HG02840 (cell line): ENCODE data around the gene KIF2A.
A peak's percentile ranks its signal among the peaks of the same experiment; 100 is the strongest.

Source experiments
- ATAC-seq: cut with Tn5 transposase; IDR thresholded peaks from one replicate; pipeline ENCODE4 v1.9.1; 2021; ENCODE audit warnings: mild to moderate bottlenecking, moderate library complexity, moderate number of reproducible peaks; ENCODE audit not compliant: unreplicated experiment, low FRiP score

Gene KIF2A

DNA sequence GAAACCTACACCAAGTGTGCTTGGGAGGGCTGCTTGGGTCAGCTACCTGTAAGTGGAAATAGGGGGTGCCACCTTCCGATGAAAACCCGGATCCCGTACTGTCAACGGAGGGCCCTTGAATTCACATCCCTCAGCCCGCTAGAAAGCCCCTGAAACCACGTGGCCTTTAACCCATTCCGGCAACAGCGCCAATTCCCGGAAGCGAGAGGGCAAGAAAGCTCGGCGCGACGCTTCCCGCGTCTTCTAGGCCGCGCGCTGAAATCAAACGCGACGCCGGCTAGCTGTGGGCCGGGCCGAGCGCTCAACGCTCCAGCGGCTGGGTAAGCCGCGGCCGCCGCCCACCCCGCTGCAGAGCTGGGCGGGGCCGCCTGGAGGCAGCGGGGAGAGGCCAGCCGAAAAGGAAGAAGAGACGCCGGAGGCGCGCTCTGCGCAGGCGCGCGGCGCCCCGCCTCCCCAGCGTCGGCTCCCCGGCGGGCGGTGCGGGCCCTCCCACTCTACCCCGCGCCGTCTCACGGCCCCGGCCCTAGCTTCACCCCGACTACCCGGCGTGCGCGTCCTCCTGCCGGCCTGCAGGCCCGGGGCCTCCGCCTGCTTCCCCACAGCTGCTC, at the start of gene KIF2A:
KIF2A (plus strand) TSS at position 492 of the 608 bp plus-strand sequence. CDS start 267 bp downstream, outside the sequence.
- ATAC-seq: peak; percentile 92

DNA sequence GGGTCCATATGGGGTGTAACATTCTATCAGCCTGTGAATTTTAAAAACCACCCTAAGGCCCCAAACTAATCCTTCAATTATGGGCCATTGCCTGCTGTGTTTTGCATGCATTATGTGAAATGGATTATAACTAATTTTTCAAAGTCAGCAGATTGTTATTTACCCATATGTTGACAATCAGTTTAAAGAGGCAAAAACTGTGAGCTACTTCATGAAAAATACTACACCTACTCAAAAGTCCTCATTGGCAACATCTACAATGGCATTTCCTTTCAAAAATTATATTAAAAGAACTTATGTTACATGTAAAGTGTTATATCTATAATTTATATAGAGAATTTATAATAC, 49.0 kb upstream of the KIF2A start:
- no peak for ATAC-seq

DNA sequence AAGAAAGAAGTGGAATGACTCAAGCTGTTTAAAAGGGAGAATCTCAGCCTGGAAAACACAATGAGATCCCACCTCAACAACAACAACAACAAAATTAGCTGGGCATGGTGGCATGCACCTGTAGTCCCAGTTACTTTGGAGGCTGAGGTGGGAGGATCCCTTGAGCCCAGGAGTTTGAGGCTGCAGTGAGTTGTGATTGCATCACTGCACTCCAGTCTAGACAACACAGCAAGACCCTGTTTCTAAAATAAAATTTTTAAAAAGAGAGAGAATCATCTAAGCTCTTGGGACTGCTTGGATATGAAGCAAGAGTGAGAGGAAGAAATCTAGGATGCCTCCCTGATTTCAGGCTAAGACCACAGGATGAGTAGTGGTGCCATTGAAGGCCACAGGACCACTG, 47.4 kb upstream of the KIF2A start:
- ATAC-seq: no peak

DNA sequence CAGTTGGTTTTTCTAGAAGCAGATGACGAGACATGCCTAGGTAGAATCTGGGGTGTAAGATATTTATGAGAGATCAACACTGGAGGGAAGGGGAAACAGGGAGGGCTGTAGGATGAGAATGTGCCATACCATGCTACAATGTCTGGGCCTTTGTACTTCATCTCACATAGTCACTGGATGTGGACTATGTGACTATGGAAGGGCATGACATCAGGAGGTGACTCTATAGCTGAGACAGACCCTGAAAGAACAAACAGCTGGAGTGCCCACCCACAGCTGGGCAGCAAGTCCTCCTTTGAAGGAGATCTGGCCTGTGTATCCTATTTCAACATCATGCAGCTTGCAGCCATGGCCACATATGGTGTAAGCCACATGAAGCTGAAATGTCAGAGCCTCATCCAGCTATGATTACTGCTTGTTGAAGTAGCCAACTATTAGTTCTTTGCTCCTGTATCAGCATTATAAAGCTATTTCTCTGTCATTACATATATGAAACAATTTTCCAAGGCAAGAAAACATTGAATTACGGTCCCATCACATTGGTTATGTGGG, 46.2 kb upstream of the KIF2A start:
- ATAC-seq: no peak

DNA sequence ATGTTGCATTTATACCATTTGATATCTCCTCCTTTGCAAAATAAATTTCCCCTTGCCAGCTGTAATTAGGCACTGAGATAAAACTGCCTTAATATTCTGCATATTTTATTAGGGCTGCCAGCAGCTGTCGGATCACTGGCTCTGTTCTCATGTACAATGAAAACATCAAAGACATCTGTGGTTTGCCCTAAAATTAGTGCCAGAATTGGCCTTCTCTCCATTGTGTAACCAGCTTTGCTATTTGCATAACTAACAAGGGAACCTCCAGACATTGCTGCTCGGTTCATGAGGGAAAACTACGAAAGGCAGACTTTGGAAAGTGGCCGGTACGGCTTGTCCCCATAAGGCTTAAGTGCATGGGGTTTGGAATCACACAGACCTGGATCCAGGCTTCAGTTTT, 45.5 kb upstream of the KIF2A start:
- no peak for ATAC-seq

DNA sequence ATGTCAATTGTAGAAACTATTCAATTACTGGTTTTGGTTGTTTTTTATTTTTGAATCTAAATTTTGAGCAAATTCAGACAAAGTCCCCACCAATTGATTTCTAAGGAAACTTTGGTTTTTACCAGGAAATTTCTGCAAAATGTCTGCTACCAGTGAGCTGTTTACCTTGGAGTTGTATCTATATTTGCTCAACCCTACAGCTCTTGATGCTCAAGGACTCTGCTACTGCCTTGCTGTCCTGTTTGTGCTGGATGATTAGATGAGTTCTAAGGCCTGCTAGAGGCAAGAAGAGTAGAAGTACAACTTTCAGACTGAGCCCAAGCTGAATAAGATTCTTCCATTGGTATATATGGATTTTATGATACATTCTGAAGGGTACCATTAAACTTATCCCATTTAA, 42.6 kb upstream of the KIF2A start:
- ATAC-seq: no peak

DNA sequence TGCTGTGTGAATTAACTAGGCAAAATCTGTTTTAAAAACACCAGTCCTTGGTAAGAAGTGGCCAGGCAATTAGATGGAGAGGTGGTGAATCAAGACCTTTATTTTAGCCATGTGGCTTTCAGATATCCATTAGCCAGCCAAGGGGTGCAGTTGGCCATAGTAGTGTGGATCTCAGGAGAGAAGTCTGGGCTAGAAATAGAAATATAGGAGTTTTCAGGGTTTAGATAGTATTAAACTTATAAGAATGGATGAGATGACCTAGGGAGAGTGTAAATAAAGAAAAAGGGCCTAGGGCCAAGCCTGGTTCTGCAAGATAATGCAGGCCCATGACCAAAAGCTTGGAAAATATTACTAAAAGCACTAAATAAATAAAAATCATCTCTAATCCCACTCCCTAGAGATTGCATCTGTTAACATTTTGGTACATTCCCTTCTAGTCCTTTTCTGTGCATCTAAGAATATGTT, 40.3 kb upstream of the KIF2A start:
- ATAC-seq: no peak

DNA sequence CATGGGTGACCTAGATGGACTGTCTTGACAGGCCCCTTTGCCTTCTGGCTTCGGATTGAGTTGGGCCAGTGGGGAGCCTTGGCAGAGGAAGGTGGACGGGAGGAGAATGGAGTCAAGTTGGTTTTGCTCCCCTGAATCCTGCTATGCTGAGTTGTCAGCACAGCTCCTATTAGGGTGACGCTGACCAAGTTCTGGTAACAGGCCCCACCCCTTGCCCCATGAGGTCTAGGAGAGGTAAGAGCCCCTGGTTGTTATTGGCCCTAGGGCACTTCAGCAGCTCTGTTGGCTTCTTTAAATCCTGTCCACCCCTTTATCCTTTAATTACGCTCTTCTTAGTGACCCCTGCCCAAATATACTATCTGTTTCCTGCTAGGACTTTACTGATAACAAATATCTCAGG, 39.4 kb upstream of the KIF2A start:
- no peak for ATAC-seq

DNA sequence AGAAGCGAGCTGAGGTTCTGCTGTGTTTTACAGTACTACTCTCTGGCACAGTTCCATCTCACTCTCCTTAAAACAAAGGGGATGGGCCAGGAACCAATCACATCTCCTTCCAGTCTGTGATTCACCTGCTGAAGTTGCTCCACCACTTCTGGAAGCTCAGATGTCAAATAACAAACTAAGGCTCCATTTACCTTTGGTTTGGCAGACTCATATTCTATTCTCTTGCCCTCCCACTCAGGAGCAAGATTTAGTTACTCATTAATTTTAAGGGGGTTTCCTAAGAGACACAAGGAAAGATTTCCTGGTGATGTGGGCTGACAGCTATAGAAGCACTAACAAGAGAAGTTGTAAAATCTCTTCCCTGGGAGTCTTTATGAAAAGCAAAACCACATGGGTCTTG, 37.8 kb upstream of the KIF2A start:
- ATAC-seq: no peak

DNA sequence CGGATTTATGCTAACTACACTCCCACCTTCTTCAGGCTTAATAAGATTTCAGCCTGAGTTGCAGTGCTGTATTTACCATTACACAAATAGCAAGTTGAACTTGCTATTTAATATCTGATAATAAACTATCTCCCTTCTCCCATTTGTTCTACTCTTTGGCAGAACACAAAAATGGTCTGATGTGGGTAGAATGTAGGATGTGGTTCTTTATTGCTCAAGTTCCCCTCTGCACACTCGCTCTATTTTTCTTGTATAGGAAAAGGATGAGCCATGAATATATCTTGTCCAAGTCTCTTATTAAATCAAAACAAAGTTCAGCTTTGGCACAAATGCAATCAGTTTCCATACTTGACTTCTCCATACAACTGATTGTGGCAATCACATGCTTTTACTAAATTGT, 37.2 kb upstream of the KIF2A start:
- no peak for ATAC-seq

DNA sequence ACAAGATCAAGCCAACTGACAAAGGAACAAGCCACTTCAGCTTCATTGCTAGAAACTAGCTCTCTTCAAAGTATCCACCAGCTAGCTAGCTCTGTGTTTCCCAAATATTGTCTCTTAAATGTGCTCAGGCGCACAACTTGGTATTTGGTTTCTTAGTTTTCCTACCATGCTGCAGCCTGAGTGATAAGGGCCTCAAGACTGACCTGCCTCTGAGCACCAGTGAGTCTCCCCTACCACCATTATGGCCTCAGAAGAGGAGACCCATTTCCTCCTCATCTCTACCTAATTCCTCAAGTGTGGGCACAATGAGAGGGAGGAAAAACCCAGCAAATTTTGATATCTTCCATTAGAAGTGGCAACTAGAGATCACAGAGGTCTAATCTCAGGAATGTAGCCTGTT, 34.6 kb upstream of the KIF2A start:
- no peak for ATAC-seq

DNA sequence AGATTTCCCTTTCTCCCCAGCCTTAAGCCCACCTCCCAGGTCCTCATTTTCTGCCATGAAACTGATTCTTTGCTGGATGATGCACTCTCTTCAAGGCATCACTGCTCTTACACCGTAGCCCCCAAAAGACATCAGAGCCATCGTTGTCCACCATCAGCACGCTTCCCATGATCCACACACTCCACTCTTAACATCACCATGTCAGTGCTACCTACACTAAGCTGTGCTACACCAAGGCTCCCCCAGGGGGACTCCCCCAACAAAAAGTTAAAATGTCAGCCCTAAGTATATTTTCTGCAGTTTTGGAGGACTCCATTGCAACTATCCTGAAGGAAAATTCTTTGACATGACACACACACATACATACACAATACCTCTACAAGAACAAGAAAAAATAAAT, 34.1 kb upstream of the KIF2A start:
- no peak for ATAC-seq

DNA sequence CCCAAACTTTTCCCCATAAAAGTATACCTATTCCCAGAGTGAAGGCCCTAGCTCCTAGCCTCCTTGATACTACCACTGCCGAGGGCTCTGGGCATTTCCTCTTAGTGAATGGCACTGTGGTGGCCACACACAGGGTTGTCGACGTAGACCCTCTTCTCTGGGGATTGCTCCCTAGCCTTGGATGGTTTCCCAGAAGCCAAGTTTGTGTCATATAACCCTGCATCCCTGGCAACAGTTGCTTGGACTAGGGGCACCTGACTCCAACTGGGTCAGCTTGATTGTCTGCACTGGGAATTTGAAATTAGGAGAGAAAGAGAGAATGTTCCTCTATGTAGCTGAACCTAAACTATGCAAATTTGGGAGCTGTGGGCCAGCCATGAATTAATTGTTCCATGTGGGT, 32.3 kb upstream of the KIF2A start:
- no peak for ATAC-seq

DNA sequence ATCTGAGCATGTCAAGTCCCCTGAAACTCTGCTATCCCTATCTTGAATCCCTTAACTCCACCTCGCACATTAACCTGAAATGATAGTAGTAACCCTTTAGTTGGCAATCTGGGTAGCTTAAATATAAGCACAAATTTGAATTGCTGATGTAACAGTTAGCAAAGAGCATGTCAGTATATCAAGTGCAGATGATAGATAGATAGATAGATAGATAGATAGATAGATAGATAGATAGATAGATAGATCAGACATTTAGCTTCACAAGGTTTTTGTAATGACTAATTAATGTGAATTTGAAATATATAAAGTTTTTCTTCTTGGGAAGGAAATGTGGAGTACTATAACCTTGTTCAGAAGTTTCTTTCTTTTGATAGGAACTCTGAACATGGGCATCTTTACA, 30.4 kb upstream of the KIF2A start:
- ATAC-seq: no peak

DNA sequence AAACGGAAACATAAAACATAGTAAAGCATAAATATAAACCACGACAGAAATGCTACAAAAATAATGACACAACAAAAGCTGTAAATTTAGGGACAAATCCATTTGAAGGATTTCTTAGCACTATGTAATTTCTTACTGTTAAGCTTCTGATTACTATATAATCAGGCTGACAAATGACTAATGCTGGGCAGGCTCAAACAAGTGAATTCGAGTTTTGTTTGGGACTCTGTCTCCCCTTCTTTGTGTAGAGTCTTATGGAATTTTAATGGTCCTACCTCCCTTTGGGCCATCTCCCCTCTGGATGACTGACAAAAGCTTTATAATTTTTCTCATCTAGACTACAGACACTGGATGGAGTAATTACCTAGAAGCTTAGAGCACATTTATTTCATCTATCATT, 24.6 kb upstream of the KIF2A start:
- ATAC-seq: no peak

DNA sequence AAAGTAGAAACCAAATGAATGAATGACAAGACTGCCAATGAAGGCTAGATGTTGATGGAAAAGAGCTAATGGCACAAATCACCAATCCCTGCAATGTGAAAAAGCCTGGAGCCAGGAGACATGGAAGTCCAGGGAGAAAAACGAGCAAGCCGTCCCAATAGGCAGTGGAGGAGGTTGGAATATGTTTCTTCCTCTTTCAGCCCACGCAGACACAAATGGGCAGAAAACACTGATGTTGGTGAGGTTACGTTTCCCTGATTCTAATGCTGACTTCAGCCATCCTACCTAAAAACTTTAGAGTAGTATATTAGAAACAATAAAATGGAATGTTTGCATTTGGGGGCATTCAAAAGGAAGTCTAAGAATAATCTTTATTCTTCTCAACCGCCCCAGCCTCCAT, 23.9 kb upstream of the KIF2A start:
- no peak for ATAC-seq

DNA sequence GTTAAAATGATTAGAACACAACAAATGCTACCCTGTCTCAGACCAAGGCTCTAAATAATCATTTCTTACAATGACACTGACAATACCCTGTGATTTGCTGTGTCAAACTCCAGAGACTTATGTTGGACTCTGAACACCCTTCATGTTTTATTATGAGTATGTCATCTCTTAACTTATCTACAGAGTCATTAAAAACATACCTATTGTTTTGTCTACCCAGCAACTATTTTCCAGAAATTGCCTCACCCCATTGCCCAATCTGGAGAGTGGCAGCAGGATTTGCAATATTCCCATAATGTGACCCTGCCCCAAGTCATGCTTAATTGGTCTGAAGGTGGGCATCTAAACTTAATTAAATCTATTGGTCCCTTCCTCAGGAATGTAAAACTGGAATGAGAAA, 23.0 kb upstream of the KIF2A start:
- ATAC-seq: no peak

DNA sequence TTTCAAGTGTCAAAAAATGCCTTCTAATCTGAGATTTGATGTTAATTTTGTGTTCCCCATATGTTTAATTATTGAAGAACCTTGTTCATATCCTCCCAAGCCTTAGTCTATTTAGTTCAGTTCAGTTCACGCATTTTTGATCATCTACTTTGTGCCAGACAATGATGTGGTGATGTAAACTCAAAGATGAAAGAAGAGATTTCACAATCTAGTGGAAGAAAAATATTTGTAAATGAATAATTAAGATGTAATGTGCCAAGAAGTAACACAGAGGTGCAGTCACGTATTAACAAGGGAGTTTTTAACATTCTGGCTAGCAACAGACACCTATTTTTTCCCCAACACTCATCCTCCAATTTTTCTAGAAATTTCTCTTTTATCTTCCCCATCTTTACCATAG, 22.1 kb upstream of the KIF2A start:
- no peak for ATAC-seq

DNA sequence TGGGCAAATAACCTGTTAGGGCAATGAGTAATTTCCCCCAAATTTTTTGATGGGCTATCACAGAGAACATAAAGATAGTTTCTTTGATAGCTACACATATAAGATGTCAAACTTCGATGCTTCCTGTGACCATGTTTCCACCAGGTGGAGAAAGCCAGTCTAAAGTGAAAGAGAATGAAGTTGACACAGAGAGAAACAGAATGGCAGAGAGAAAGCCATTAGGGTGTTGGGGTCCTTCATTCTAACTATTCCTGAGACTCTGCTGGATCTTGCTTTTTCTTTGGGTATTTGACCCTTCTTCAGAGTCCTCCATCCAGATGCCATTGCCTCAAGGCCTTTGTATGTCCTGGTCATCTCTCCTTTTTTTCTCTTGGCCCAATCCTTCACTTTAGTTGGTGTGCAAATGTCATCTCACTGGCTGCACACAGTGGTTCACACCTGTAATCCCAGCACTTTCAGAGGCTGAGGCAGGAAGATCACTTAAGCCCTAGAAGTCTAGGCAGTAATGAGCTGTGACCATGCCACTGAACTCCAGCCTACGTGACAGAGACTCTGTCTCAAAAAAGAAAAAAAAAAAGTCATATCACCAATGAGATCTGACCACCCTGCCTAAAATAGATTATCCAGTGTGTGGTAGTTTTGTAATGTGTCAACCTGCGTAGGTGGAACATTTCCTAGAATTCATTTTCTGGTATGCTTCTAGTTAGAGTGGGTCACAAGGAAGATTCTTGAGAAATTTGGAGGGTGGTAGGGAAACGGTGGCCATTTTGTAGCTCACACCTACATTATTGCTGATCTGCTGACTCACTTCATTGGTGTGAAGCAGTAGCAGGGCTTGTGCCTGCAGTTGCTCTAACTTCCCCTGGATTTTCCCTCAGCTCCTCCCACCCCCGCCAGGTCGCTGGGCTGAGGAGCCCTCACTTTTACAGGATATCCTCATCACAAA, 20.8 kb upstream of the KIF2A start:
- ATAC-seq: peak; percentile 63

DNA sequence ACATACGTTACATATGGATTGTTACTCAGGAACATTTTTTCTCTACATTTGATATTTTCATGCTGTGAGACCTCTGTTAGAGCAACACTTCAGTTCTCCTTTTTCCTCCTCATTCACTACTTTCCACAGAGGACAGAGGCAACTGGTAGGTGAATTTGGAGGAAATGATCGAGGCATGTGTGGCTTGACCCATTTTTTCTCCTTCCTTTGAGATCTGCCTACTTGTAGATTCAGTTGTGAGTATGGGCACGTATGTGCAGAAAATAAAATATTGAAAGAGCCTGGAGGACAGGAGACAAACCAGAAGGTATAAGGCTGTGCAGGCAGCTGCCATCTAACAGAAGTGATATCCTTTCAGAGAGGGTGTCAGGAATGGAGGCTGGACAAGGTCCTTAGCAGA, 19.2 kb upstream of the KIF2A start:
- no peak for ATAC-seq

DNA sequence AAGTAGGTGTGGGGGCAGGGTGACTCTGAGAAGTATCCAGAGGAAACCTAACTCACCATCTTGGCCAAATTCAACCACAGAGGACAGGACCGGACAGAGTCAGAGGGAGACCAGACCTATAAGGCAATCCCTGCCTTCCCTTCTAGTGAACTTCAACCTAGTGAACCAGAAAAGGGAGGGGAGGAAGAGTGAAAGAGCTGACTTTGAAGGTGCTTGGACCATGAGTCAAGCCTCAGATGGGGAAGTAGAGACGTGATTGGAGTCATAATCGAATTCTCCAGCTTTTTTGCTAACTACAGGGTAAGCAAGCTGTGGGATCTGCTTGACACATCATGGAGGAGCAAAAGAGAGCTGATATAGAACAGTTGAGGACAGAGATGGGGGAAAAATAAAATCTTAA, 18.8 kb upstream of the KIF2A start:
- ATAC-seq: no peak

DNA sequence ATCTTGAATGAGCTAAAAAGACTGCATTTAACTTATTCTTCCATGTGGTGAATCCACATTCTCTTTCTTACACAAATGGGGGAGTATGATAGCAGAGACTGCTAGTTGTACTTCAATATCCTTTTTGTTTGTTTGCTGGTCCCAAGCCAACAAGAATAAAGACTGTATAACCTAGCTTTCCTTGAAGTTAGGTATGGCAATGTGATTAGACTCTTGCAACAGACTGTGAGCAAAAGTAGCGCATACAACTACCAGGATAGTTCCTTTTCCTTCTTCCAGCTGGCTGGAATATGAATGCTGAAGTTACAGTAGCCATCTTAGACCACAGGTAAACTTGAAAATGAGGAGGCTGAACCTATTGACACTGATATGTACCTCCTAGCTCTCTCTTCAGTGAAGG, 17.9 kb upstream of the KIF2A start:
- ATAC-seq: no peak
